ENCODE data around the gene MEX3B.
"Not testable (repeated sequence)": the region's sequence is repeated elsewhere in the genome, so short reads cannot be mapped to it uniquely, and the experiment has no call there.

Gene MEX3B

DNA sequence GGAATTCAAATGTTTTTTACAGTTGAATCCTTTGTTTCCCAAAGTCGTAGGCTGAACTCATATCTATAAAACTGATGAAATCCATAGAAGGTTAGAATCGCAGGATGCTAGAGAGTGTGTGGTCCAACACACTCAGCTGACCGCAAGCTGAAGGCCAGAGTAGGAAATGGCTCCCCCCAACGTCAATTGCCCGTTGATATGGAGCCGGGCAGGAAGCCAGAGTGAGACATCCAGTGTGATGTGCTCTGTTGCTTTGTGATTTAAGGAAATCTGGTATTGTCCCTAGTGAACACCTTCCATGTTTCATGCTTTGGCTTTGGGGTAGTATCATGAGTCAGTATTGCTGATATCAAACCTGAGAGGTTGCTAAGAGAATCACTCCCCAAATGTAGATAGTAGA lies 5.8 kb upstream of the MEX3B start:
- in situ Hi-C loops (cut with MboI; ENCODE audit: low sequenced_read_pairs): no loop called here

DNA sequence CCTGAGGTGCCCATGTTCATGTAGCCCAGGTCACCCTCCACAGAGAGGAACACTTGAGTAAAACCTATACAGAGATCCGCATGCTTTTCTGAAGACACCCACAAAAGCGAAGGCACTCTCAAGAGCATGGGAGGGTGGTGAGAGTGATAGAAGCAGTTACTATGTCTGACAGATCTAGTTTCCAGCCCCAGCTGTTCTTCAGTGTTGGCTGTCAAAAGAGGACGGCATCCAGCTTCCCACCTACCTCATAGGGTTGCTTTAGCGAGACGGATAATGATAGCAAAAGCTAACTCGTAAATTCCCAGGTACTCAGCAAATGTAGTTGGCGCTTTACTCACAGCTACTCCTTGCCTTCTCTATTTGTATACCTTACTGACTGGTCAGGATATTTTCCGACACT lies 3.0 kb upstream of the MEX3B start:
- in situ Hi-C loops (cut with MboI; ENCODE audit: low sequenced_read_pairs): no loop called here

- in situ Hi-C loops (cut with MboI; ENCODE audit: low sequenced_read_pairs): no loop called here
These were observed 1.9 kb upstream of the MEX3B start for GRCh38 chr15:82047453-82048400.

DNA sequence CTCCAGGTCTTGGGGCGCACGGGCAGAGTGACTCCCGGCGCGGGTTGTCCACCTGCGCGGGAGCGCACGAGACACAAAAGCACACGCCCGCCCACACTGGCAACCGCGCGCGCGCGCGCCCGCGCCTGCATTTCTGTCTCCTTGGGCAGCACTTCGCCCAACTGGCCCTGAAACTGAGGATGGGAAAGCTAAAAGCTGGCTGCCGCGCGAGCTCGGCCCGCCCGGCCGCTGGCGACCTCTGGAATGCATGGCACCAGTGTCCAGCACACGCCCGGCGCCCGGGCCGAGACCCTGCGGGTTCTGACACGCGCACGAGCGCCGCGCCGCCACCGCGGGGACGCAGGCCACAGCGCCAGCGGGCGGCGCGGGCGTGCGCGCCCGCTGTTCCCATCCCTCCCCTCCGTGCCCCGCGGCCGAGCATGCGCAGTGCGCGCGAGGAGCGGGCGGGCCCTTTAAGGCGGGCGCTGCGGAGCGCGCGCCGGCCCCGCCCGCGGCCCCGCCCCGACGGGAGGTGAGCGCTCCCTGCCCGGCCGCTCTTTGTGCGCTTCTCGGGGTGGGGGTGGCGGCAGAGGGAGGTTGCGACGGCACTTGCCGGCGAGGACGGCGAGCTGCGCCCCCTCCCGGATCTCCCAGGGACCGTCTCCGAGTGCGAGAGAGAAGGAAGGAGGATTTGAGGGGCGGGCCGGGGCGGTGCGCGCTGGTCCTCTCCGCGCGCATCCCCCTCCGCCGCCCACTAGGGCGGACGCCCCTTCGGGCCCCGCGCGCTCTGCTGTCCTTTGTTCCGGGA lies 1.0 kb upstream of the MEX3B start:
- in situ Hi-C loops (cut with MboI; ENCODE audit: low sequenced_read_pairs): no loop called here

DNA sequence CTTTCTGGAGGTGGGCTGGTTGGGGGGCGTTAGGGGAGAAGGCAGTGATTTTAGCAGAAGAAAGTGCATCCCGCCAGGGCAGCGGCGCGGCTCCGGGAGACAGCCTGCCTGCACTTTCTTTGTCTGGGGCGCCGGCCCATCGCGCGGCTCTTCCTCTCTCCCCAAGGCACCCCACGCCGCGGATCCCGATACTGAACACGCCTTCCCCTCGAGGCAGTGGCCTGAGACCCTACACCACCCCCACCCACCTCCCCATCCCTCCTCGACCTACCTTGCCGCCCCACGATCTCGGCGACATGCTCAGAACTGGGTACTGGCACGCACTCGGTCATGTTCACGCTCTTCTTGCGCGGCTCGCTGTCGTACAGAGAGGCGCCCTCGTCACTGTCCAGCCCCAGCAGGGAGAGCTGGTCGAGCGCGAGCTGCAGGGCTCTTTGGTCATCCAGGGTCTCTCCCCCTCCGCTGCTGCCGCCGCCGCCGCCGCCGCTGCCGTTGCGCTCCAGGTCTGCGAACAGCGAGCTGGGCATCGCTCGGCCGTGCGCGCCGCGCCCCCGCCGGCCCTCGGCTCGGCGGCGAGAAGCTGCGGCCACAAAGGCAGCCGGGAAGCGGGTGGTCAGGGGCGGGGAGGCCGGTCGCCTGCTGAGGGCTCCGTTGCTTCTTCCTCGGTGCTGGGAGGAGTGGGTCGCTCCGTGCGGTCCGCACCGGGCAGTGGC lies 483 bp downstream of the MEX3B start:
- in situ Hi-C loops (cut with MboI; ENCODE audit: low sequenced_read_pairs): no loop called here

GRCh38 chr15:82044373-82045178 lies 1.2 kb downstream of the MEX3B start:
- in situ Hi-C loops (cut with MboI; ENCODE audit: low sequenced_read_pairs): no loop called here

DNA sequence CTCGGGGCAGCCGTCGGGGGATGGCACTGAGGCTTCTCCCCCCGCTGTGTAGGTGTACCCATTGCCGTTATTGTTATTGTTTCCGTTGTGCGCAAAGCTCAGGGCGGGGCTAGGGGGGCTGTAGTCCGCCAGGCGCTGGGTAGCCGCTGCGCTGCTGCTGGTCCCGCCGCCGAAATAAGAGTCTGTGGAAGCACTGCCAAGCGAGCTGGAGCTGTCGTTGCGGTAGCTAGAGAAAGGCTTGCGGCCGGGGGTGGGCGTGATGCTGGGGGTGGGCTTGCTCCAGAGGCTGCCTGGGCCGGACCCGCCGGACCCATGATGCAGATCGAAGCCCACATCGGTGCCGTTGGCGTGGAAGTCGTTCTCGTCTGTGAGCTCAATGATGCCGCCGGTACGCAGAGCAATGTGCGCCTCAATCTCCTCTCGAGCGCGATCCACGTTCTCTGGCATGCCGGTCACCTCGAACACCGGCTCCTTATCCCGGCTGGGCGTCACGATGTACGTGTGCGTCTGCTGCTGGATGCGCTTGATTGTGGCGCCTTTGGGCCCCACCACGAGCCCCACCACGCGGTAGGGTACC lies 1.9 kb downstream of the MEX3B start:
- in situ Hi-C loops (cut with MboI; ENCODE audit: low sequenced_read_pairs): no loop called here

DNA sequence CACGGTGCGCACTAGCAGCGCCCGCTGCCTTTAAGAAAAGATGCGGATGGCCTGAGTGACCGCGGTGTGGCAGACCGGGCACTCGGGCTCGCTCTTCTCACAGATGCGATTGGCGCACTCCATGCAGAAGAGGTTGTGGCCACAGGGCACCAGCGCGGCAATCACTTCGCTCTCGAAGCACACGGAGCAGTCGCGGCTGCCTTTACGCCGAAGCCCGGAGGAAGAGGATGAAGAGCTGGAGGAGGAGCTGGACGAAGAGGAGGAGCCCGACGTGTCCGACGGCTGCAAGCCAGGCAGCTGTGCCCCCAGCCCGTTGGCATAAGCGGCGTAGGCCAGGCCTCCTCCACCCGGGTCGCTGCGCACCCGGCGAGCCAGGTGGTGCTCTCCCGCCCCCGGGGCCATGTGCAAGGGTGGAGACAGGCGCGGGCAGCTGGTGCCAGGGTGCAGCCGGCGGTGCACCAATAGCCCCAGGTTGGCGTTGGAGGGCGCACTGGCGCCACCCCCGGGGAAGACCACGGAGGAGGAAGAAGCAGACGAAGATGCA lies 2.6 kb downstream of the MEX3B start:
- in situ Hi-C loops (cut with MboI; ENCODE audit: low sequenced_read_pairs): no loop called here

DNA sequence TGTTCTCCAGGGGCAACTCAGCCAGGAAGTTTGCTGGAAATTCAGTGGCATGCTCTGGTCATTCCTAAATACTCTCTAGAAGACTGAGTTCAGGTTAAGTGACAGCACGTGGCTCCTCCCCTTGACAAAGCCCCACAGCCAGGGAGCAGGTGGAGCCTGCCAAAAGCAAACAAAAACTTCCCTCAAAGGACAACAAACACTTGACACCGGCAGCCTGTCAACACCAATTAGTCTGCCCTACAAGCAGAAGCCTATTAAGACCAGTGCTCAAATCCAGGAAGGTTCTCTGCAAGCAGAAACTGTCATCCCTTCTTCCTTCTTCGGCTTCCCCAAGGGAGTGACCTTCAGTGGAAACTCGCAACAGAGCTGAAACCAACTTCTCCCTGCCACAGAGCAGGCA lies 5.0 kb downstream of the MEX3B start:
- in situ Hi-C loops (cut with MboI; ENCODE audit: low sequenced_read_pairs): no loop called here

GRCh38 chr15:82040390-82040789 lies 5.4 kb downstream of the MEX3B start:
- in situ Hi-C loops (cut with MboI; ENCODE audit: low sequenced_read_pairs): no loop called here

DNA sequence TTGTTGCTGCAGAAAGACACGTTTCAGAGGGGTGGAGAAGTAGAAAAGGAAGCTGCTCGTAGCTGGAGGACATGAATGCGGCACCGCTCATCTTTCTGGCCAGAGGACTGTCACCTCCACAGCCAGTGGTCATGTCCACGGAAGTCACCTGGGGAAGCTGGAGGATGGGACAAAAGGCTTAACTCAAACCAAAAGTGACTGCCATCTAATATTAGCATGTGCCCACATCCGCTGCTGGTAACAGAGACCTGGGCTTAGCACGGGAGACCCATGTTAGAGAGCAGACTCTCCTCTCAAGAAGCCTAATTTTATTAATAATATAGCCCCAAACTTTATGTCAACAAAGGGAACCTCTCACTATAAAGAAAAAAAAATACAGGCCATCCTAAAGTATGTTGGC lies 5.9 kb downstream of the MEX3B start:
- in situ Hi-C loops (cut with MboI; ENCODE audit: low sequenced_read_pairs): no loop called here

DNA sequence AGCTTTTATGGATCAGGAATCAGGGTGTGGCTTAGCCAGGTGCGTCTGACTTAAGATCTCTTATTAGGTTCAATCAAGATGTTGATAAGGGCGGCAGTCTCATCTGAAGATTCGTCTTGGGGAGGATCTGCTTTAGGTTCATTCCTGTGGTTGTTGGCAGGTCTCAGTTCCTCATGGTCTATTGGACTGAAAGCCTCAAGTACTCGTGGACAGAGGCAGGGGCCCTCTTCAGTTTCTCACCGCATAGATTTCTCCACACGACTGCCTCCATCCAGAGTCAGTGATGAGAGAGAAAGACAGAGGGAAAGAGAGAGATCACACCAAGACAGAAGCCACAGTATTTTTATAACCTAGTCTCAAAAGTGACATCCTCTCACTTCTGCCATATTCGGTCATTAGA lies 9.4 kb downstream of the MEX3B start:
- in situ Hi-C loops (cut with MboI; ENCODE audit: low sequenced_read_pairs): no loop called here

GRCh38 chr15:82031871-82032270 lies 13.9 kb downstream of the MEX3B start:
- in situ Hi-C loops (cut with MboI; ENCODE audit: low sequenced_read_pairs): no loop called here

DNA sequence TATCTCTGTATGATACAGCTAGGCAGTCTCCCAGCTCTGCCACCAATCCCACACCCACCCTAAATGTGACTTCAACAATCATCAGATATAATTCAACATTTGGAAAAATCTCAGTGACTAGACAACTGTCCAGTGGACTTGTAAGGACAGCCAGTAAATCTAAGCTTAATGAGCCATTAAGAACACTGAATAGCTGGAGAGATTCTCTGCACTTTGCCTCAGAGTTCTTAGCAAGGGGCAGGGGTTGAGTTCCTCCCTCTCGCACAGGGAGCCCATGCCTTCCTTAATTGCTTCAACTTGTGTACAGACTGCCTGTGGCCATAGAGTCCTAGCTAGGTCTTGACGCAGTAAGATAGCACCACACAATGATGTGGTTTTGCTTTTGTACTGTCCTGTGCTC lies 15.6 kb downstream of the MEX3B start:
- in situ Hi-C loops (cut with MboI; ENCODE audit: low sequenced_read_pairs): no loop called here

DNA sequence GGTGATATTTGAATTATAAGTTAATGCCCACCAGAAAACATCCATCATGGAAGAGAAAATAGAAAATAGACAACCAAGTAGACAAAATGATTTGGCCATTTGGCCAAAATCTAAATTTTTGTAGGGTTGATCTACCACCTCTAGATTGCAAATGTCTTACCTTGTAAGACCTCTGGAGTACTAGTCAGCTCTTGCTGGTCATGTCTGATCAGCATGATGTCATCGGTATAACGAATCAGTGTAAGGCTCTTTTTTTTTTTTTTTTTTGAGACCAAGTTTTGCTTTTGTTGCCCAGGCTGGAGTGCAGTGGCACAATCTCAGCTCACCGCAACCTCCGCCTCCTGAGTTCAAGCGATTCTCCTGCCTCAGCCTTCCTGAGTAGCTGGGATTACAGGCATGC lies 17.7 kb downstream of the MEX3B start:
- in situ Hi-C loops (cut with MboI; ENCODE audit: low sequenced_read_pairs): not testable (repeated sequence)

GRCh38 chr15:82021992-82022391 lies 23.8 kb downstream of the MEX3B start:
- in situ Hi-C loops (cut with MboI; ENCODE audit: low sequenced_read_pairs): no loop called here

DNA sequence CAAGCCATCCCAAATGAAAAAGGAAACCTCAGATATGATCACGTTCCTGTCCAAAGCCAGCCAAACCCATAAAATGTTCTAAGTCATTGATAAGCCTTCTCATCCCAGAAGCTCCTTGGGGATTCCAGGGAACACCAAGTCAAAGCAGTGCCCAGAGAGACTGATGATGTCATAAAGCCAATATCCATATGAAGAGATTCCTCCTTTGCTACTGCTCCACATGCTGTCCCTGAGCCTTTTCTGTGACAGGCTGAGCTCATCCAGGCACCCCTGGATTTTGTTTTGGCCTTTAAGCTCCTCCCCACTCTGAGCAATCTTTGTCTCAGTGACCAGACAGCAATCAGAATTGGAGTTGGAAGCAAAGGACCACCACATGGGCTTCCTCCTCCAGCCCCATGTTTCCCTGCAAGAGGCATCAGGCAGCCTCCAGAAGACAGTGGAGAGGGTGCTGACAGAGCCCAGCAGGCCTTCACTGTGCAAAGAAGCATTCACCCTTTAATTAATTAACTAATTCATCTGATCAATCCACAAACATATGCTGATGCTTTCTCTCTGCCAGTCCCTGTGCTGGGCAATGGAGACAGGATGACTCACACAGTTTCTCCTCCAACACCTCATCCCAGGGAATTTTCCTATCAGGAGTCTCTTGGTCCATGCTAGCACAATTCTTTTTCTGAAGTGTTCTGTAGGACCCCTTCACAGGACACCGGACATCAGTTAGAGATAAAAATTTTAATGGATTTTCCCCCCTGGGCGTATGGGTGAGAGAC lies 25.0 kb downstream of the MEX3B start:
- in situ Hi-C loops (cut with MboI; ENCODE audit: low sequenced_read_pairs): no loop called here

GRCh38 chr15:82018201-82018600 lies 27.6 kb downstream of the MEX3B start:
- in situ Hi-C loops (cut with MboI; ENCODE audit: low sequenced_read_pairs): no loop called here

GRCh38 chr15:82017656-82018055 lies 28.2 kb downstream of the MEX3B start:
- in situ Hi-C loops (cut with MboI; ENCODE audit: low sequenced_read_pairs): no loop called here
